ENCODE measurements around the gene DDR2.

DNA sequence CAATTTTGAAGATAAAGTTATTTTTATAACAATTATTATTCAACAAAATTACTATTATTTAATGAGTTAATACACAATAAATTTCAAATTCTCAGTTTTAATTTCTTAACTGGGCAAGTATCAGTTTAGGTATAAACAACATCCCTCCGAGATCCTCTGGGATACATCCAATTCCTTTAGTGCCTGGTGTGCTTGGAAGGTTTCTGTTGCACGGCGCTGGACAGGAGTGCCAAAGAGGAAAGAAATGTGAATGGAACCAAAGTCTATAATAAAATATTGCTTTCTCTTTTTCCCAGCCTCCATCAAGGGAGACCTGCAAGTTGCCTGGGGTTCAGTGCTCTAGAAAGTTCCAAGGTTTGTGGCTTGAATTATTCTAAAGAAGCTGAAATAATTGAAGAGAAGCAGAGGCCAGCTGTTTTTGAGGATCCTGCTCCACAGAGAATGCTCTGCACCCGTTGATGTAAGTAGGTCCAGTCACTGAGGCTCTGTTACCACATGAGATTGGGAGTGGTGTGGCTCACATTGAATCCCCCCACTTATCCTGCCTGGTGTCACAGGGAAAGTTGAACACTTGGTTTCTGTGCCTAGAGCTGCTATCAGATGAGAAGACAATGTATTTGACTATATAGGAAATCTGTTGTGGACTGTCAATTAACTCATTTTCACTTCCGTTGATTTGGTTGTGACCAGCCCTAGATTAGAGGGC, 22.8 kb downstream of the DDR2 start:
- TF ChIP-seq POLR2A (IDR thresholded peaks at IDR 0.05), result no peak
- TF ChIP-seq, protein P1, sequence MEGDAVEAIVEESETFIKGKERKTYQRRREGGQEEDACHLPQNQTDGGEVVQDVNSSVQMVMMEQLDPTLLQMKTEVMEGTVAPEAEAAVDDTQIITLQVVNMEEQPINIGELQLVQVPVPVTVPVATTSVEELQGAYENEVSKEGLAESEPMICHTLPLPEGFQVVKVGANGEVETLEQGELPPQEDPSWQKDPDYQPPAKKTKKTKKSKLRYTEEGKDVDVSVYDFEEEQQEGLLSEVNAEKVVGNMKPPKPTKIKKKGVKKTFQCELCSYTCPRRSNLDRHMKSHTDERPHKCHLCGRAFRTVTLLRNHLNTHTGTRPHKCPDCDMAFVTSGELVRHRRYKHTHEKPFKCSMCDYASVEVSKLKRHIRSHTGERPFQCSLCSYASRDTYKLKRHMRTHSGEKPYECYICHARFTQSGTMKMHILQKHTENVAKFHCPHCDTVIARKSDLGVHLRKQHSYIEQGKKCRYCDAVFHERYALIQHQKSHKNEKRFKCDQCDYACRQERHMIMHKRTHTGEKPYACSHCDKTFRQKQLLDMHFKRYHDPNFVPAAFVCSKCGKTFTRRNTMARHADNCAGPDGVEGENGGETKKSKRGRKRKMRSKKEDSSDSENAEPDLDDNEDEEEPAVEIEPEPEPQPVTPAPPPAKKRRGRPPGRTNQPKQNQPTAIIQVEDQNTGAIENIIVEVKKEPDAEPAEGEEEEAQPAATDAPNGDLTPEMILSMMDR (IDR thresholded peaks at IDR 0.05), result no peak
